H1 (cell line): ENCODE results near the gene GRAMD2A. TPM values are rescaled to one million over a fixed set of nuclear protein-coding genes. Genes with fewer than 3 reads are reported as not detected.

ENCODE experiments used
- CTBP2 ChIP-seq: IDR thresholded peaks from 2 replicates; pipeline ENCODE4 v1.7.0; 2011; ENCODE audit warnings: borderline replicate concordance, mild to moderate bottlenecking, moderate library complexity, mixed read lengths, low read length; ENCODE audit not compliant: insufficient read depth, insufficient read length
- KDM5A ChIP-seq: fragments of 200-600 bp; IDR thresholded peaks from 2 replicates; pipeline ENCODE4 v1.7.1; 2012; ENCODE audit warnings: mild to moderate bottlenecking, low read length, inconsistent platforms, mixed read lengths
- SIN3A ChIP-seq, 2 experiments: IDR thresholded peaks in 1 of 2; conservative IDR thresholded peaks in 1 of 2; 2 replicates each; pipeline ENCODE4 v1.6.1; 2011 to 2012; ENCODE audit warnings: low read length in 2 of 2, improper control_type of control experiment in 1 of 2, low read depth in 1 of 2, mild to moderate bottlenecking in 1 of 2
- SP4 ChIP-seq: IDR thresholded peaks from 2 replicates; pipeline ENCODE4 v1.6.1; 2012; ENCODE audit warnings: low read length, inconsistent platforms
- TAF1 ChIP-seq: IDR thresholded peaks from 2 replicates; pipeline ENCODE4 v1.6.1; 2011; ENCODE audit warnings: mild to moderate bottlenecking, low read depth, low read length
- TCF12 ChIP-seq: IDR thresholded peaks from 2 replicates; pipeline ENCODE4 v1.6.1; 2011; ENCODE audit warnings: low read depth, mild to moderate bottlenecking, low read length
- polyA plus RNA-seq, 7 experiments: library from polyadenylated mRNA; depleted of rRNA in 3 of 7; stranded (reverse) in 5 of 7; unstranded in 2 of 7; fragments of >200 nt in 5 of 7; fragments of 200-250 nt in 2 of 7; gene quantifications; 1 replicate in 5 of 7; 2 replicates in 1 of 7; 4 replicates in 1 of 7; pipeline versions ENCODE4 v1.2.1 to v1.2.3, GENCODE V29; 2011 to 2013; ENCODE audit warnings: missing spikeins in 2 of 7, mixed read lengths in 2 of 7
- total RNA-seq: library from RNA; stranded (reverse); fragmentation: NEBNext Ultra II Directional; extraction: Animal tissue kit (Norgen Biotek cat#: 25700); gene quantifications from 2 replicates; pipeline ENCODE4 v1.2.1, GENCODE V29; 2021

The GRAMD2A gene
- total and polyA plus RNA-seq, 2 of the 8 experiments (the other 6 are each of a cell fraction or from before 2014, with no cell fraction given), result 0.57 to 1.5 TPM

GRCh38 chr15:72163719-72164118 lies 33.9 kb downstream of the GRAMD2A start (continued):
- TF ChIP-seq SIN3A (conservative IDR thresholded peaks at IDR 0.05 in 1 of 2, IDR thresholded peaks at IDR 0.05 in 1 of 2; ENCODE audit: low read depth in 1 of 2, low read length in 2 of 2), result no peak
- TF ChIP-seq CTBP2, result no peak
- TF ChIP-seq TCF12, result no peak
- TF ChIP-seq TAF1, result no peak
- no peak for TF ChIP-seq KDM5A
- TF ChIP-seq SP4, result no peak
- TF ChIP-seq, all 59 proteins: peak for 0
